ENCODE measurements around the gene NUP210.

The NUP210 gene

DNA sequence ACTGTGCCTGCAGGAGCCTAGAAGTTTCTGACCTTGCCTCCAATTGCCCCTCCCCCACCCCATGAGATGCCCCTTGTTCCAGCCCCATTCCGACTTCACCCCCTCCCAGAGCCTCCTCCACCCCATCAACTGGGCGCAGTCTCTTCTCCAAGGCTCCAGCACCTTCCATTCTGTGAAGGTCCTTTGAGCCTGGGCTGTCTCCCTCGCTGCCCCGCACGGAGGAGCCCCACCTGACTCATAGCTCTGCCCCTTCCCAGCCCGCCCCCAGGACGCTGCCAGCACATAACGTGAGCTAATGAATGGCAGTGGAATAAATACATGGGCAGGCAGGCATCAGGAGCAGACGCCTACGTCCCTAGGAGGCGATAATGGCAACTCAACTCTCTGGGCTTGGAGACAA is 113.1 kb downstream of the NUP210 start:
- POLR2A ChIA-PET: no interaction called here
- DNase-seq (ENCODE audit: extremely low spot score): no peak
- TF ChIP-seq, protein P1, sequence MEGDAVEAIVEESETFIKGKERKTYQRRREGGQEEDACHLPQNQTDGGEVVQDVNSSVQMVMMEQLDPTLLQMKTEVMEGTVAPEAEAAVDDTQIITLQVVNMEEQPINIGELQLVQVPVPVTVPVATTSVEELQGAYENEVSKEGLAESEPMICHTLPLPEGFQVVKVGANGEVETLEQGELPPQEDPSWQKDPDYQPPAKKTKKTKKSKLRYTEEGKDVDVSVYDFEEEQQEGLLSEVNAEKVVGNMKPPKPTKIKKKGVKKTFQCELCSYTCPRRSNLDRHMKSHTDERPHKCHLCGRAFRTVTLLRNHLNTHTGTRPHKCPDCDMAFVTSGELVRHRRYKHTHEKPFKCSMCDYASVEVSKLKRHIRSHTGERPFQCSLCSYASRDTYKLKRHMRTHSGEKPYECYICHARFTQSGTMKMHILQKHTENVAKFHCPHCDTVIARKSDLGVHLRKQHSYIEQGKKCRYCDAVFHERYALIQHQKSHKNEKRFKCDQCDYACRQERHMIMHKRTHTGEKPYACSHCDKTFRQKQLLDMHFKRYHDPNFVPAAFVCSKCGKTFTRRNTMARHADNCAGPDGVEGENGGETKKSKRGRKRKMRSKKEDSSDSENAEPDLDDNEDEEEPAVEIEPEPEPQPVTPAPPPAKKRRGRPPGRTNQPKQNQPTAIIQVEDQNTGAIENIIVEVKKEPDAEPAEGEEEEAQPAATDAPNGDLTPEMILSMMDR (IDR thresholded peaks at IDR 0.05; ENCODE audit: control extremely low read depth, extremely low read depth, low read depth, missing control alignments): no peak
- CTCF ChIA-PET: interaction anchor here (1.1 to 1.9 kb wide), 3 partner anchors 9 to 41 kb away, joined by 3 to 6 read pairs (median 4); no protein-coding TSS in a partner anchor

DNA sequence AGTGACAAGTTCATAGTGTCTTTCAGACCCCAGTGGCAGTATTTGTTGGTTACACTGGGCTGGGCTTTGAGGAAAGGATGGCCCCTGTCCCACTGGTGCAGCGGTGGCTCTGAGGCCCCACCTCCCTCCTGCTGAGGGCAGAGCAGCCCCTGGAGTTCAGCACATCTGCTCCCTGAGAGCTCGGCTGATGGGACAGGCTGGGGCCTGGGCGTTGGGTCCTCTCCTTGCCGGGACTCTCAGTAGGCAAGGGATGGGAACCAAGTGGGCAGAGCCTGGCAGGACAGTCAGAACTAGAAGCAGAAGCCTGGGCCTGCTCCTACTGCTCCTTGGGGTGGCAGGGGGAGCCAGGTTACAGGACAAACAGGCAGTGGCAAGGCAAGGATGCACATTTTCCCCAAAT is 114.5 kb downstream of the NUP210 start:
- ChIA-PET POLR2A (no interaction called here), CTCF (interaction anchor here (1.3 kb wide), 1 partner anchor 352 kb away, joined by 3 read pairs; no protein-coding TSS in a partner anchor)
- TF ChIP-seq, protein P1 (IDR thresholded peaks at IDR 0.05; ENCODE audit: control extremely low read depth, extremely low read depth, low read depth, missing control alignments): no peak
- DNase-seq (ENCODE audit: extremely low spot score): no peak

DNA sequence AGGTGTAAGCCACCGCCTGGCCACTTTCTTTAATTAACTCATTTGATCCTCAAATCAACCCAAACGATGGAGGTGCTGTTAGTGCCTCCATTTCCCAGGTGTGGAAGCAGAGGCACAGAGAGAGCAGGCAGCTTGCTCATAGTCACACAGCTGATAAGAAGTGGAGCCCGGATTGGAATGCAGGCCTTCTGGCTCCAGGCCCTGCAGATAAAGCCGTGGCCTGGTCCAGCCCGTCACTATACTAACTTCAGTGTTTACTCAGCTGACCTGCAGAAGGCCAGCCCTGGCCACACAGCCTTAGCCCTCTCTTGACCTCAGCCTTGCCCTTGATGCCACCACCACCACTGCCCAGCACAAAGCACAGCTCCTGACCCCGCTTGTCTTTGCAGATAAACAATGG is 116.7 kb downstream of the NUP210 start:
- no peak for DNase-seq (ENCODE audit: extremely low spot score)
- CTCF ChIA-PET: interaction anchor here (1.6 kb wide), 1 partner anchor 211 kb away, joined by 4 read pairs; no protein-coding TSS in a partner anchor
- TF ChIP-seq, protein P1 (IDR thresholded peaks at IDR 0.05; ENCODE audit: control extremely low read depth, extremely low read depth, low read depth, missing control alignments): no peak
- POLR2A ChIA-PET: no interaction called here

DNA sequence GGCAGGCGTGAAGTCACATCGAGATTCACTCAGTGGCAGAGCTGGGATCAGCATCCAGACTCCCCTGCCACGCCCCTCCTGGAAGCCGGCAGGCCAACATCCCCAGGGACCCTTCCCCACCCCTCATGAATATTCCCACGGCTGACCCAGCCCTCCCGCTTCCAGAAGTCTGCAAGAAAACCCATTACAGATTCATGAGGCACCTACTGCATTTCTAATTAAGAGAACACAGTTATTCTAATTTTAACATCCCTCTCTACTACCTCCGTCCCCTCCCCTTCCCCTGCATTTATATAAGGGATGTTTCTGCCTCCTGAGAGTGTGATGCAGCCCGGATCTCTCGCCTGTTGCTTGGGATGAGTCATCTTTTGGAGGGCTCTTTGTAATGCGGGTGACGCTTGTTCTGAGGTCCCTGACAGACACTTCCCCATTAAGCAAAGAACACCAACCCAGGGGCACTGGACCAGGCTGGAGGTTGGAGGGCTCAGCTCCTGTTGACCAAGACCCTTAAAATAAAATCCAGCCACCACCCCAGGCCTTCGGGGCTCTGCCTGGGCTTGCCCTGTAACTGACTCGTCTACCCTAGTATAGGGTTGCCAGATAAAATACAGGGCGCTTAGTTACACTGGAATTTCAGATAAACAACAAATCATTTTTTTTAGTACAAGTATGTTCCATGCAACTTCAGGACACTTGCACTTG is 118.7 kb downstream of the NUP210 start:
- TF ChIP-seq, protein P1 (IDR thresholded peaks at IDR 0.05; ENCODE audit: control extremely low read depth, extremely low read depth, low read depth, missing control alignments): no peak
- ChIA-PET POLR2A (no interaction called here), CTCF (interaction anchor here (1.2 kb wide), 1 partner anchor 152 kb away, joined by 4 read pairs; no protein-coding TSS in a partner anchor)
- DNase-seq (ENCODE audit: extremely low spot score): peak; percentile 53

DNA sequence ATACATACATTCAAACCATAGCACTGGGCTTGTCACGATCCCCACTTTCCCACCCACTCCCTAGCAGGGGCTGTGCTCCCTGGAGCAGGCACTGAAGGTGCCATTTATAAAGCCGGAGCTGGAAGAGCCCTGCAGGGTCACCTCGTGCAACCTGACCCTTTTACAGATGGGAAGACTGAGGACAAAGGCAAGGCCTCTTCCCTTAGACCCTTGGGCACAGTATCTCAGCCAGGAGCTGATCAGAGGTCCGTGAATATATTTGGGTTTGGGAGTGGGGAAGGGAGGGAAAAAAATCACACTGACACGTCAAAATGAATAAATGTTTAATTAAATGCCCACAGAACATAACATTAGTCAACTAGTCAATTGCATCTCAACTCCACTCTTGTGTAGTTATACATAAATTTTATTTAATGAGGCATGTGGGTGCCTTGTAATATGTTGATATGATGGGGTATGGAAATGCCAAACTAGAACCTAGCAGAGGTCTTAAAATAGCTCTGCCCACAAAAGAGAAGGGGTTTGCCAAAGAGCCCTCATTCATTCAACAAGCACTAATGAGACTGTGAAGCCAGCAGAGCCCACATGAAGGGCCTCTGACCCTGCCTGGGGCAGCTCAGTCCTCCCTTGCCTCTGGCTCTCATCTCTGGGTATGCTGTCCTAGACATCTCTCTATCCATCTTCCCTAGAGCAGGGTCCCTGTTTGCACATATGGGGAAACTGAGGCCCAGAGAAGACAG is 119.4 kb downstream of the NUP210 start:
- TF ChIP-seq, protein P1 (IDR thresholded peaks at IDR 0.05; ENCODE audit: control extremely low read depth, extremely low read depth, low read depth, missing control alignments): no peak
- no peak for DNase-seq (ENCODE audit: extremely low spot score)
- ChIA-PET CTCF (interaction anchor here (1.2 kb wide), 1 partner anchor 153 kb away, joined by 4 read pairs; no protein-coding TSS in a partner anchor), POLR2A (no interaction called here)

DNA sequence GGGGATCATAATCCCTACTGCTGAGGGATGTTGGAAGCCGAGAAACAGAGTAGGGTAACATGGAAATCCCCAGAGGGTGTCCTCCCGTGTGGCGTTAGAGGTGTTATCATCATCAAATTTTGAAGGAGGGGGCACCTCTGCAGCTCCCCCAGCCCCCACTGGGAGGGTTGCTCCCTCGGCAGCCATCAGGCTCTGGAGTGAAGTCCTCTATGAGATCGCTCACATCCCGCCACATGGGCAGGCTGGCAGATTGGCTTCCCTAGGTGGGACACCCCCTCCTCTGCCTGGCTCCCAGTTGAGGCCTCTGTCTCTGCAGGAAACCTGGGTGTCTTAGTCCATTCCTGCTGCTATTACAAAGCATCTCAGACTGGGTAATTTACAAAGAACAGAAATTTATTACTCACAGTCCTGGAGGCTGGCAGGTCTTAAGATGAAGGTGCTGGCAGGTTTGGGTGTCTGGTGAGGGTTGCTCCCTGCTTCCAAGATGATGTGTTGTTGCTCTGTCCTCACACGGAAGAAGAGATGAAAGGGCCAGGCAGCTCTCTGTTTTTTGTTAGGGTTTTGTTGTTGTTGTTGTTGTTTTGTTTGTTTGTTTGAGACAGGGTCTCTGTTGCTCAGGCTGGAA is 120.5 kb downstream of the NUP210 start:
- ChIA-PET POLR2A (no interaction called here), CTCF (no interaction called here)

More for the DNA sequence above, 120.5 kb downstream of the NUP210 start:
- TF ChIP-seq, protein P1 (IDR thresholded peaks at IDR 0.05; ENCODE audit: control extremely low read depth, extremely low read depth, low read depth, missing control alignments): no peak
- no peak for DNase-seq (ENCODE audit: extremely low spot score)

Data from GM10248 (cell line).